Right ventricle myocardium superior (tissue), 1 donor: Measurements from ENCODE around the gene NELL1. TPM values are rescaled to one million over a fixed set of nuclear protein-coding genes. Genes with fewer than 3 reads are reported as not detected.
"Not testable (repeated sequence)": the region's sequence is repeated elsewhere in the genome, so short reads cannot be mapped to it uniquely, and the experiment has no call there.

Experiments
- ATAC-seq: fragments of 200-7000 bp; cut with Tn5 transposase; one replicate; pipeline ENCODE4 v1.9.1; 2020; ENCODE audit warnings: mild to moderate bottlenecking; ENCODE audit not compliant: poor library complexity
- DNase-seq: peaks from one replicate; pipeline ENCODE4 v3.0.0-alpha.2; 2020
- intact Hi-C: fragments of 100-400 bp; cut with DNase I; formaldehyde crosslinking; loops from one replicate; pipeline ENCODE4 v1.11.2; 2022
- total RNA-seq: library from RNA; stranded (reverse); fragmentation: NEBNext Ultra II Directional; extraction: Animal tissue kit (Norgen Biotek cat#: 25700); gene quantifications from one replicate; pipeline ENCODE4 v1.2.1, GENCODE V29; 2021
- donor health status: DM: no; HTN: yes; CAD: no; lungs with severe emphysema.

NELL1 gene
- total RNA-seq, 1 donor from 2014 or later = not detected

DNA sequence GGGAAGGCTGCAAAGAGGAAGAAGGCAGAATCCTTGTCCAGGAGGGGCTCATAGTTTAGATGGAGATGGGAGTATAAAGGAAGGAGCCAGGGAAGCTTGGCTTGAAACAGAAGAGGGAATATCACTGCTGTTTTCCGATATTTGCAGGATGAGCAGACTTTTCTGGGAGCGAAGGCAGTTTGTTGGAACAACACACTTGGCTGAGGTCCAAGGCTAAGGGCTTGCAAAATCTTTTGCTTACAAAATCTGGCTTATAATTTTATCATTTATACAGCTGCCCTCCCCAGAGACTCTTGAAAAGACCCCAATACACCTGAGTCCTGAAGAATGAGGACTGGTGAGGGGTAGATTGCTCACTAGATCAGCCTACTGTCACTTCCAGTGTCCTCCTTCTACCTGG is 174.8 kb downstream of the NELL1 start:
- DNase-seq = no peak
- intact Hi-C loops = no loop called here
- ATAC-seq = no peak

DNA sequence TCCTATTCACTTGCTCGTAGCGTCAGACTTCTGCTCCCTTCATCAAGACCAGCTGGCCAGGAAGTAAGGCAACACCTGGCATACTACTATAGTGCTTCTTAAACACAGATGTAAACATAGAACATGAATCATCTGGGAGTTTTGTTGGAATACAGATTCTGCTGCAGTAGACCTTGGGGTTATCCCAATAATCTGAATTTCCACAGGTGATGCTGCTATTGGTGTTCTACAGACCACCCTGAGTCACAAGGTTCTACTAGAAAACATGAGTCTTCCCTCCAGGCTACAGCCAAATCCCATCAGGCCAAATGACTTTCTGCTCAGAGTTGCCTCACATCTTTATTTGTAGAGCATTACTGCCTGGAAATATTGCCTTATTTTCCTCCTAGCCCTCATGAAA is 175.2 kb downstream of the NELL1 start:
- intact Hi-C loops = no loop called here
- ATAC-seq (no peak), DNase-seq (no peak)

DNA sequence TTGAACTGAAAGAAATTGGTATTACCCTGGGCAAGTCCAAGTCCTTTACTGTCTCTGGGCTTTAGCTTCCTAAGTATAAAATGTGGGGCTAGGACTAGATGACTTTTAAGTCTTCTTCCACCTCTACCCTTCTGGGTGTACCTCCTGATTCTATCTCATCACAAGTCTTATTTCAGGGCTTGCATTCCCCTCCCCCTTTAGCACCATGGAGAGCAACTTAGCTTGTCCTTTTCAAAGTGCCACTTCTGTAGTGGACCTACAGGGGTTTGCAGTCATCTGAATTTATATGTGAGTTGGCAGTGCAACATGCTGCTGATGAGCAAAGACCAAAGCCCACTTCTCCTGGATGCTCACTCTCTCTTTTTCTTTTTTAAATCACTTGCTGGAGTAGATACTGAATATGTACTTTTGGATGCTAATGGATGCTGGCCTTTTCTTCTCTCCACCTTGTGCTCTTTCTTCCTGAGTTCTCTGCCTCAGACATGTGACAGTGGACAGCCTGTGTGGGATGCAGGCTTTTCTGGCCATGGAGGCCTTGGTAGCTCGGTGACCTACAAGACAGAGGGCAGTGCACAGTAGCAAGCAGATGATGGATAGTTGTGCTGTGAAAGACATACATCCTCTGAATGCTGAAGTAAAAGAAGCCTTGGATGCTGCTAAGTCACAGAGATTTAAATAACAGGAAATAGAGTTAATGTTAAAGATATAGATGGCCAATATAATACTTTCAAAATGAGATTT is 185.0 kb downstream of the NELL1 start:
- intact Hi-C loops = no loop called here
- ATAC-seq (no peak), DNase-seq (no peak)

DNA sequence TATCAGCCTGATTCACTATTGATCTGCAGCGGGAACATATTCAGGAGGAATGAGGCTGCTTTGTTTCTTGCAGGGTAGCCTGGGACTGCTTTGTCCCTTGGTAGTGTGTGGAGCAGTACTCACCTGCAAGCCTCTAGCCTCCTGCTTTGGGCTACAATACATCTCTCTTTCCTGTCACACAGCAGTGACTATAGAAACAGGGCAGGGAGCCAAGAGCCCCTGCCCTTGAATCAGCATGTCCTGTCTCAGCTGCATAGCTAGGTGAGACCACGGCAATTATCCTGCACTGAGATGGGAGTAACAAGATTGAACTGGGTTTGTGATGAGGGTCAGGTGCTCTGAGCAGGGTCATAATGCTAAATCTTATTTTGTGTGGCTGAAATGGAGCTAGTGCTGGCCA is 191.9 kb downstream of the NELL1 start:
- ATAC-seq (no peak), DNase-seq (no peak)

DNA sequence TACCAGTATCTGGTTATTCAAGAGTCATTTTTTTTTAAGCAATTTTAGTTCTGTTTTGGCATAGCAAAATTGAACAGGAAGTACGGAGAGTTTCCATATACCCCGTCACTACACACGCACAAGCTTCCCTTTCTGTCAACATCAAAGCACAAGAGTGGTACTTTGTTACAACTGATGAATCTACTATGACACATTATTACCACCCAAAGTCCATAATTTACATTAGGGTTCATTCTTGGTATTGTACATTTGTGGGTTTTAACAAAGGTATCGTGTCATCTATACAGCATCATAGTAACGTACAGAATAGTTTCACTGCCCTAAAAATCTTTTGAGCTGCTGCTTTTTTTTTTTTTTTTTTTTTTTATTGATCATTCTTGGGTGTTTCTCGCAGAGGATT is 192.9 kb downstream of the NELL1 start:
- DNase-seq, intact Hi-C loops, ATAC-seq: not testable (repeated sequence)

More for the DNA sequence above, 191.9 kb downstream of the NELL1 start:
- intact Hi-C loops = no loop called here

DNA sequence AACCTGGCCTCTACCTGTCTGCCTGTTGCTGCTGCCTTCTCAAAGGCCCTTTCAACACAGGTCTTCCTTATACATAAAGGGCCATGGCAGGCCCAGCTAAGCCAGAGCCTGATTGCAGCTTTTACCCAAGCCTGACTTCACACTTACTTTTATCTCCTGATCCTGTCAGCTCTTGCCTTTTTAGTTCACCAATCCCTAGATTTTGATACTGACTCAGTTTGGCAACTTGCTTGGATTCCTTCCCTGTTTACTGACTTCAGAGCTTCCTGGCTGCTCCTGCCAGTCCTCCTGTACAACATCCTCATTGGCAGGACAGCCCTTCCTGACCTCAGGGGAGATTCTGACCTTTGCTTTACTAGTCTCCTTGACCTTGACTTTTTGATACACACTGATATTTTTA is 195.2 kb downstream of the NELL1 start:
- no peak for DNase-seq
- intact Hi-C loops = no loop called here
- no peak for ATAC-seq

DNA sequence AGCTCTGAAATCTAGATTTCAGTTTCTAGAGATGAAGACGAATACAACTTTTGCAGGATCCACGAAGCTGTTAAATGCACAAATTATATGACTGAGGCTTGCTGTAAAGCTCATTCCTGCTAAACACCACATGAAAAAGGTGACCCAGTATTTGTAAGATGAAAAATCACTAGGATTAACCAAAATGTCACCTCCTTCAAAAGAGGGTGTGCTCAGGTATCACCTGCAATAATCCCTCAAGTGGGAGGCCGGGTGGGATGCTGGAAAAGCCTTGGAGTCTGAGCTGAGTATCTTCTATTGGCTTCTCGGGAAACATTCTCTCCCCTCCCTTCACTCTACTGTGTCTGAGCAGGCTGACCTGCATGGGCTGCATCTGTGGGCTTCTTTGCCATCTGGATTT is 195.8 kb downstream of the NELL1 start:
- DNase-seq = no peak
- intact Hi-C loops = no loop called here
- ATAC-seq = no peak

DNA sequence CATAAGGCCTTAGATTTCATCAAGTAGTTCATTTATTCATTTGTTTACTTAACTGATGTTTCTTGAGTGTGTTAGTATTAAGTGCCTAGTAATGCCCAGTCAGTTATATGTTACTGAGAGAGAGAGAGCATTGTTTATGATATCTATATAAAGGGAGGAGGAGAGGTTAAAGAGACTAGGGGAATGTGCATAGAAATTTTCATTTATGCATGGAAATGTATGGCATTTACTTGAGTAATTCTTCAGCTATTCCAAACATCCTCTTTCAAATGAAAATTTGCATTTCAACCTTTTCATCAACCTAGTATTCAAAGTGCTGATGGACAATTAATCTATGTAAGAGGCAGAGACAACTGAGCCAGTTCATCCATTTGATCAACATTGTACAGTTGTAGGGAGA is 199.7 kb downstream of the NELL1 start:
- ATAC-seq = no peak
- DNase-seq = no peak
- intact Hi-C loops = no loop called here

DNA sequence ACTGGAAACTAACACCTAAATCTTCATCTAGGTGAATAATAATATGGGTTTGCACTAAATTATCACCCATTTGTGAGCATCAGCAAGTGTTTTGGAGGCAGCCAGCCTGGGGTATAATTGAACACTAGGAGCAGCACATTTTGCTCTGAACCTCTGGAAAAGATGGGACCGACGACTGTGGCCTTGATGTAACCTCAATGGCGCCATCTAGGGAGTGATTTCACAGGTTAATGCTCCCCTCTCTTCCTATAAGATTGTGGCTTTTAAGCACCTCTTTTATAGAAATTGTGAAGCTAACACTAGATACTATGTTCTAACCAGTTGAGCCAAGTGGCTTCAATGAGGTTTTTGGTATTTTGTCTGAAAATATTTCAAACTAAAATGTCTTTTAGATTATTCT is 203.7 kb downstream of the NELL1 start:
- ATAC-seq = no peak

DNA sequence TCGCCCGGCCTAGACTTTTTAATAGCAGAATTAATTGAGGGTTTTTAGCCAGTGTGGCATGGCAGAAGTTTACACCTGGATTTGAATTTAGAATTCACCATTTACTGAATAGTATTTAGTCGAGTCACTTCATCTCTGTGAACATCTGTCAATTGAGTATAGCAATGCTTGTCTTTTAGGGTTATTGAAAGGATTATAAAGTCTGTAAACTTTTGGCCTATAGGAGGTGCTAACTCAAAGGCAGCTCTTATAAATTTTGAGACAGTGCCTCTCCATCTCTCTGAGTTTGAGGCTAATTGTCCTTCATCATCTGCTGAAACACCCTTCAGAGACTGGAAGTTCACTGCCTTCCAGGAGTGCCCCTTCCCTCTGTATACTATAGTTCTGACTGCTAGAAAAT is 205.0 kb downstream of the NELL1 start:
- intact Hi-C loops = no loop called here
- DNase-seq (no peak), ATAC-seq (no peak)

More for the DNA sequence above, 203.7 kb downstream of the NELL1 start:
- DNase-seq = no peak
- intact Hi-C loops = no loop called here

DNA sequence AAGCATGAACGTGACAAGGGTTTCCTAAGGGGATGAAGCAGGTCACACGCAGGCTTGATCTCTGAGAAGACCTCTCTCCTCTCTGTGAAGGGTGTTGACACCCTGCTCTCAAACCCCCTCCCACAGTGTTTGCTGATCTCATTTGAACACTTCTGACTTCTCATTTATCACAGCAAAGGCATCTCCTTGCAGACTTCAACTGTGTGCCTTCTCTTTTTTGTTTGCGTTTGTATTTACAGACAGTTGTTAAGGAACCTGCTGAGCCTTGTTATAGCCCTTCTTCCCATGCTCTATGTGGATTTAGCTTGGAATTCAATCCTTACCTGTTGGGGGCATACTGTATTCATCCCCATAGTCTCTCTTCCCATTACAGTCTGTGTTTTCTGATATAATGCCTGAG is 206.5 kb downstream of the NELL1 start:
- ATAC-seq (no peak), DNase-seq (no peak)
- intact Hi-C loops = no loop called here

DNA sequence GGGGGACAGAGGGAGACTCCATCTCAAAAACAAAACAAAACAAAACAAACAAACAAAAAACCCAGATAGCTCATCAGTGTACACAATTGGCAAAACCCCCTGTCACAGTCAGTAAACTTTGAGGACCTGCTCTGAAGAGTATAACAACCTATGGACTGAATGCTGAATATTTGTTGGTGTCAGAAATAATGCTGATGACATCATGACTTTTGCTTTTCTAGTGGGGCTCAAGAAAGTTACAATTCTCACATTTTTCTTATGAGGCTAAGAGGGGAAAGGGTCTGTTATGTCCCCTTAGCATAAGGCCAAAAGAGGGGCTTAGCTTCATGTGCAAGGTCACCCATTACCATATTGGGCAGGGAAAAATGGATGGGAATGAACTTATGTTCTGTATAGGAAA is 207.4 kb downstream of the NELL1 start:
- intact Hi-C loops = no loop called here
- no peak for DNase-seq
- no peak for ATAC-seq

DNA sequence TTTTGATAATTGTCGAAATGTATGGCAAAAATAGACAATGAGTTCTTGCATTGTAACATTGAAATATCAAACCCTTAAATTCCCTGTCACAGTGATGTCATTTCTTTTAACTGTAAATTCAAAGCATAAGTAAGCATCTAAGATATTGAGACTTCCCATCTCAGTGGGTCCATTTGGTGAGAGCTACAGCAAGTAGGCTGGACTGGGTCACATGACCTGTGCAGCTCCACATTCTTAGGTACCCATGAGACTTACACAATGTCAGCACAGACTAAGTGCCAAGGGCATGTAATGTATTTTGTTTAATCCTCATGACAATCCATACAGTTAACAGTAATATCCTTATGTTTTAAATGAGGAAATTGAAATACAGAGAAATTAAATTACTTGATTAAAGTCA is 210.7 kb downstream of the NELL1 start:
- intact Hi-C loops = no loop called here
- no peak for ATAC-seq
- DNase-seq = no peak

DNA sequence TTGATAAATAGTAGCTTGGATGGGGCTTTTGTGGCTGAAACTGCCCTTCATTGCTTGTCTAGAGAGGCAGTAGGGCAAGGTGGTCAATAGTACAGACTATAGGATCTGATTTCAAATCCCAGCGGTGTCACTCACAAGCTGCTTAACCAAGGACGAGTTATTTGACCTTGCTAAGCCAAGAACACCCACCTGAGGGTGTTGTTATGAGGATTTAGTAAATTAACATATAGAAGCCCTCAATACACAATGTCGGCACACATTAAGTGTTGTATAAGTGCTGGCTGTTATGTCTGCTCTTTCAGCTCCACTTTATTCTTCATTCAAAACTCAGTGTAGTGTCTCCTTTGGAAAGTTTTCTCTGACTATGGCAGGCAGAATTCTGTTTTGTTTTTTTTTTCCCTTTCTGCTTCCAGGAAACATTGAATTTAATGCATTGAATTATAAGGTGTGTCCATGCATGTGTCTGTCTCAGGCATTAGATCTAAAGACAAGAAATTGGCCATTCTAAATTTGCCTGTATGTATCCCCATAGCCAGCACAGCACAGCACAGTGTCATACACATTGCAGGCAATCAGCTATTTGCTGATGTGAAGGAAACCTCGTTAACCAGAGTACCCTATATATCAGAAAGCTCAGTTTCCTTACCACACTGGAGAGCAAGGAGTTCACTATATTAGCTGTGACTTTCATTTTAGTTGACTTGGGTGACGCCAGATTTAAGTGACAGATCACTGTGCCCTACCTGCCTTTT is 212.1 kb downstream of the NELL1 start:
- intact Hi-C loops = no loop called here
- no peak for ATAC-seq
- no peak for DNase-seq

DNA sequence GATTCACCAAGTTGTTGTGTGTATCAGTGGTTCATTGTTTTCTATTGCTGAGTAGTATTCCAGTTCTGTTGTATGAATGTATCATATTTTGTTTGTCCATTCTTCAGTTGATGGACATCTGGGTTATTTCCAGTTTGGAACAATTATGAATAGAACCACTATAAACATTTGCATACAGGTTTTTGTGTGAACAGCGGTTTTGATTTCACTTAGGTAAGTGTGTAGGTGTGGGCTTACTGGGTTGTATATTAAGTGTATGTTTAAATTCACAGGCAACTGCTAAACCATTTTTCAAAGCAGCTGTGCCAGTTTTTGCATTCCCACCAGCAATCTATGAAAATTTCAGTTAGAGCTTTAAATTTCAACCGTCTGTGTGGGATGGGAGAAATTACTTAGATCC is 217.8 kb downstream of the NELL1 start:
- DNase-seq (no peak), ATAC-seq (no peak)
- intact Hi-C loops = no loop called here

DNA sequence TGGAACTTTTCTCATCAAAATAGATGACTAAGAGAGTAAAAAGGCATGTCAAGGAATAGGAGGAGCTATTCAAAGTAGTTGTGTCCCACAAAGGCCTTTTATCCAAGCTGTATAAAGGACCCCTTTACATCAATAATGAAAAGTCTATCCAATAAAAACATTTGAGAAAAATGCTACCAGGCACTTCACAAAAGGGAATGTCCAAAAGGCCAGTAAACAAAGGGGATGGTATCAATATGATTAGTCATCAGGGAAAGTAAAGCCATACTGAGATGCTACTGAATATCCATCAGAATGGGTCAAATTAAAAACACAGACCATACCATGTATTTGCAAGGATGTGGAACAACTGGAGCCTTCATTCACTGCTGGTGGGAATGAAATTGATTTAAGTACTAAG is 224.9 kb downstream of the NELL1 start:
- DNase-seq (no peak), ATAC-seq (no peak)
- intact Hi-C loops = no loop called here

DNA sequence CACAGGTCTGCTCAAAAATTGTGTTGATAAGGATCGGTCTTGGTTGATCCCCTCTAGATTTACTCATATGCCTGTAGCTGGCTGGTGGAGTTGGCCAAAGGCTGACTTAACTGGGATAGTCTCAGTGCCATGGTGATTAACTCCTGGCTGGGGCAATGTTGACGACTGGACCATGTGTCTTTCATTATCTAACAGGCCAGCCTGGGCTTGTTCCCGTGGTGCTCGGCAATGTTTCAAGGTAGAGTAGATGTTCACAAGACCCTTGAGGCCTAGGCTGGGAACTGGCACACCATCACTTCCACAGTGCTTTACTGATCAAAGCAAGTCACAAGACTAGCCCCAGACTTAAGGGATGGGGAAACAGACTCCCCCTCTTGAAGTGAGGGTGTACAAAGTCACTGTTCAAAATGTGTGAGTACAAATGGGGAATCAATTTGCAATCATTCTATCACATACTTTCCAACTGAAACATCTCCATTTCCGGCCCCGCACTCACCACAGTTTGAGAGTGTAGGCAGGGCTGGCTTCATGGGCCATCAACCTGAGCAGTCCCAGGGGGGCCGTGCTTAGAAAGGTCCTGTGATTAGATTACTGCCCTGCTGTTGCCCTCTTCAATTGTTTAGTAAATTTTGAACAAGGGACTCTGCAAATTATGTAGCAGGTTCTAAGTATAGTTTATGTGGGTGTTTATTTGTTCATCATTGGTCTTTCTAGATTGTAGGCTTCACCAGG is 240.8 kb downstream of the NELL1 start:
- intact Hi-C loops = no loop called here
- DNase-seq (no peak), ATAC-seq (no peak)

DNA sequence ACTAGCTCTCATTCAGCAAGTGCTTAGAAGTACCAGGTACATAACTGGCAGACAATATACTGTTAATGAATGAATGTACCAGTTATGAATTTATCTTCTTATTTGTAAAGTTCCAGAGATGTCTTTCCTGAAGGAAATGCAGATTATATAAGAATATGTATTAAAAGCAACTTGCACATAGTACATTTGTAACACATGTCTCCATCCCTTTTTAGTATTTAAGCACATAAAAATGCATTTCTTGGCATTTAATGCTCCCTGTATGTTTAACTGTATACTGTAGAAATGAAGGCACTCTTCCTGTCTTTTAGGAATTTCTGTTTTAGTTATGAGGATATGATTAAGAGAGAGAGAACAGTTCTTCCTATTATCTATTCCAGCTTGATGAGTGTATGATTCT is 241.3 kb downstream of the NELL1 start:
- DNase-seq (no peak), ATAC-seq (no peak)
- intact Hi-C loops = no loop called here

DNA sequence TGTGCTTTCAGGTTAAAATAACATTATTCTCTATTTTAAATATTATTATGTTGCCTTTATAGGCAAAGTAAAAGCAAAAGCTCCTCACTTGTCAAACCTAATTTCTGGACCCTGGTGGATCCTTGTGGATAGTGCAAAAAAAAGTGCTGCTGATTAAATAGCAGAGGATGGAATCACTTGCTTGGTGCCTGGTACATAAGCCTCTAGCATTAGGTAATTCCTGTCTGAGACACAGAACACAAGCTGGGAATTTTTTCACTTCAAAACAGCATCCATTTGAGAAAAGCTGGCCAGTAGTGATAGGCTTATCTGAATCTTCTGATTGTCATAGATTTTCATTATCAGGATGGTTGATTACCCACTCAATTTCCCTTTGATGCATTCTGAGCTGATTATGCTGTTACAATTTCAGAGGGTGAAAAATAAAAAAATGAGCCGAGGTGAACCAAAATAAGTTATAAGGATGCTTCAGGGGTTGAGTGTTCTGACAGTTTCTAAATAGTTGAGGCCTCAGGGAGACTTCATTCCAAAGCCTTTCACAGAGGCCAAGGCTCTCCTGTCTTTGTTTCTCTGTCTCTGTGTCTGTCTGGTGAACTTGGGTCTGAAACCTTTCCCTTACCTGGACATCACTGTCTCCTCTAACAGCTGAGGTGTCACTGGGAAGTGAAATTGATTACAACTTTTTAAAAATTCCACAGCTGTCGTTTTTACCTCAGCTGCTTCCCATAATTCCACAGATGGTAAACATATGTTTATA is 242.9 kb downstream of the NELL1 start:
- intact Hi-C loops = no loop called here
- no peak for DNase-seq
- no peak for ATAC-seq
